ENCODE results near the gene UBR7. TPM values are rescaled to one million over a fixed set of nuclear protein-coding genes. Genes with fewer than 3 reads are reported as not detected.

UBR7 gene
- total RNA-seq, 2 donors from 2014 or later: 24.1 to 28.1 TPM

- DNase-seq (ENCODE audit: low spot score): no peak
- no peaks in the 10 kb centered on the region for H3K9me3 ChIP-seq
- H3K4me3 ChIP-seq: no peak overlapping the region
- ATAC-seq (ENCODE audit: insufficient number of reproducible peaks, low FRiP score, low read depth): no peak
- no peaks in the 10 kb centered on the region for H3K27me3 ChIP-seq (replicated peaks; ENCODE audit: insufficient read depth)
- no peak overlapping the region for H3K27ac ChIP-seq
- no peaks in the 10 kb centered on the region for H3K36me3 ChIP-seq
- no peaks in the 10 kb centered on the region for H3K4me1 ChIP-seq (ENCODE audit: control insufficient read depth in 1 of 2, low read depth in 2 of 2)
- no peak for TF ChIP-seq CTCF (IDR thresholded peaks at IDR 0.05)
These were observed 60.2 kb downstream of the UBR7 start for GRCh38 chr14:93267149-93267711.

GRCh38 chr14:93268406-93268805 lies 61.4 kb downstream of the UBR7 start:
- no peaks in the 10 kb centered on the region for H3K36me3 ChIP-seq
- TF ChIP-seq CTCF (IDR thresholded peaks at IDR 0.05): no peak
- no peaks in the 10 kb centered on the region for H3K27me3 ChIP-seq (replicated peaks; ENCODE audit: insufficient read depth)
- no peak for DNase-seq (ENCODE audit: low spot score)
- ATAC-seq (ENCODE audit: insufficient number of reproducible peaks, low FRiP score, low read depth): no peak
- no peak overlapping the region for H3K27ac ChIP-seq
- H3K4me1 ChIP-seq (ENCODE audit: control insufficient read depth in 1 of 2, low read depth in 2 of 2): no peaks in the 10 kb centered on the region
- no peak overlapping the region for H3K4me3 ChIP-seq
- no peaks in the 10 kb centered on the region for H3K9me3 ChIP-seq

- DNase-seq (ENCODE audit: low spot score): no peak
- H3K27ac ChIP-seq: no peak overlapping the region
- no peak for ATAC-seq (ENCODE audit: insufficient number of reproducible peaks, low FRiP score, low read depth)
- no peak for TF ChIP-seq CTCF (IDR thresholded peaks at IDR 0.05)
- H3K4me1 ChIP-seq (ENCODE audit: control insufficient read depth in 1 of 2, low read depth in 2 of 2): no peaks in the 10 kb centered on the region
- H3K4me3 ChIP-seq: no peak overlapping the region
- no peaks in the 10 kb centered on the region for H3K36me3 ChIP-seq
- no peaks in the 10 kb centered on the region for H3K27me3 ChIP-seq (replicated peaks; ENCODE audit: insufficient read depth)
- no peaks in the 10 kb centered on the region for H3K9me3 ChIP-seq
These were observed 62.4 kb downstream of the UBR7 start for GRCh38 chr14:93269341-93270068.

GRCh38 chr14:93271111-93271510 lies 64.1 kb downstream of the UBR7 start:
- TF ChIP-seq CTCF (IDR thresholded peaks at IDR 0.05): no peak
- H3K9me3 ChIP-seq: no peaks in the 10 kb centered on the region

GRCh38 chr14:93274055-93274806 lies 67.2 kb downstream of the UBR7 start:
- H3K27me3 ChIP-seq (replicated peaks; ENCODE audit: insufficient read depth): no peaks in the 10 kb centered on the region
- H3K4me1 ChIP-seq (ENCODE audit: control insufficient read depth in 1 of 2, low read depth in 2 of 2): no peaks in the 10 kb centered on the region
- H3K9me3 ChIP-seq: no peaks in the 10 kb centered on the region
- ATAC-seq (ENCODE audit: insufficient number of reproducible peaks, low FRiP score, low read depth): no peak
- H3K4me3 ChIP-seq: no peak overlapping the region
- no peak overlapping the region for H3K27ac ChIP-seq
- no peak for TF ChIP-seq CTCF (IDR thresholded peaks at IDR 0.05)
- no peak for DNase-seq (ENCODE audit: low spot score)
- H3K36me3 ChIP-seq: no peaks in the 10 kb centered on the region

More at GRCh38 chr14:93271111-93271510, 64.1 kb downstream of the UBR7 start:
- Histone ChIP-seq H3K4me1 (ENCODE audit: control insufficient read depth in 1 of 2, low read depth in 2 of 2) (no peaks in the 10 kb centered on the region), H3K4me3 (no peak overlapping the region), H3K27me3 (replicated peaks; ENCODE audit: insufficient read depth) (no peaks in the 10 kb centered on the region), H3K27ac (no peak overlapping the region), H3K36me3 (no peaks in the 10 kb centered on the region)
- ATAC-seq (ENCODE audit: insufficient number of reproducible peaks, low FRiP score, low read depth): no peak
- DNase-seq (ENCODE audit: low spot score): no peak
